KOPT-K1 (cell line): ENCODE results near the gene ZNF462.
"Not testable (repeated sequence)": the region's sequence is repeated elsewhere in the genome, so short reads cannot be mapped to it uniquely, and the experiment has no call there.

Experiments
- H3K27ac ChIP-seq: fragments of 200-600 bp; sonication (generic); 2 replicates; pipeline ENCODE4 v1.5.1; 2016; ENCODE audit warnings: antibody characterized with exemption, mild to moderate bottlenecking, low read depth, low read length; ENCODE audit not compliant: poor library complexity, severe bottlenecking
- H3K36me3 ChIP-seq: fragments of 200-600 bp; sonication (generic); 2 replicates; pipeline ENCODE4 v1.5.1; 2017; ENCODE audit warnings: antibody characterized with exemption, mild to moderate bottlenecking, low read length, moderate library complexity; ENCODE audit not compliant: insufficient read depth
- H3K9me3 ChIP-seq: fragments of 200-600 bp; sonication (generic); 2 replicates; pipeline ENCODE4 v1.5.1; 2017; ENCODE audit warnings: antibody characterized with exemption, low read length, mild to moderate bottlenecking; ENCODE audit not compliant: insufficient read depth, poor library complexity, severe bottlenecking

ZNF462 gene

DNA sequence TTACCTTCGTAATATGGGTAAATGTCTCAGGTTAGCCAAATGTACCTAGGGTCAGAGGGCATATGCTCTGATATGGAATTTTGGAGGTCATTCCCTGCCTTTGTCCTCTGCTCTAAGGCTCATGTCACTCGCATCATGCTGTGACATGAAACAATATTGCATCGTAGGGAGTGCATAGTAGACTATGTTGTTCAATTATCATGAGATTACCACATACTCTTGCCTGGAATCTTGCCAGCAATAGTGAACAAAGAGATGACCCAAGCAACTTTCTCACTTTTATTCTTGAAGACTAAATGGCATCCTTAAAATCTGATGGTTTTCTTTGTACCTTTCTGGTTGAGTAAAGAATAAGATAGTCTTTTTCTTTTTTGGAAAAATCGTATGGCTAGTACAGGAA, 27.6 kb downstream of the ZNF462 start:
- Histone ChIP-seq H3K27ac (no peak overlapping the region), H3K9me3 (no peaks in the 10 kb centered on the region), H3K36me3 (no peaks in the 10 kb centered on the region)

DNA sequence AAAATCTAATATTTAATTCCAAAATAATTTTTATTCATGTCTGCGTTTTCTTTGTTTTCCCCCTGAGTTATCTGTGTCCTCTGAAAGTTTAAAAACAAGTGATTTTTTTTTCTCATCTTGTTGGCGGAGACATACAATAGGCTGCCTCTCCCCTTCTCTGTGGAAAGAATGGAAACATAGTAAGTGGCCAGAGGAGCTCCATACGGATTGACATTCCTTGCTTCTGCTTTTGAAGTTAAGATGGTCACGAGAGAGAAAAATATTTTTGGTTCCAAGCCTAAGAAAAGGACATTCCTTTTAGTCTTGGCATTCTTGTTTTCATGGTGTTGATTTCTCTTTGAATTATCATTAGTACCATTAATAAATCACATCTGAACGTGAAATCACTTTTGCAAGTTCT, 28.3 kb downstream of the ZNF462 start:
- Histone ChIP-seq H3K36me3 (no peaks in the 10 kb centered on the region), H3K27ac (no peak overlapping the region), H3K9me3 (no peaks in the 10 kb centered on the region)

DNA sequence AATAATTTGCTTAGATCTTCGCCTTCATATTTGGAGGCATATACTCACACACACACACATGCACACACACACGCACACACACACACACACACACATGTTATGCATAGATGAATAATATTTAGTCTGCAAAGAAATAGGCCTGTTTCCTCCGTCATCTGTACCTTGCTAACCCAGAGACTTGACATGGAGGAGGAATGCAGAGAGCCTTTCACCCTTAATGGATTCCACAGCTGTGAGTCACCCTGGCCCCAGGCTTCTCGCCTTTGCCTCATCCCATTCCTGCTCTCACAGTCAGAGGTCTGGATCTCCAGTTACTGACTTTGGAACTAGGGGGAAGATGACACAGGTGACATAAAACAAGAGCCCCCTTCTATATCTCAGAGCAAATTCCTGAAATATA, 29.7 kb downstream of the ZNF462 start:
- no peak overlapping the region for H3K27ac ChIP-seq
- H3K36me3 ChIP-seq, result no peaks in the 10 kb centered on the region
- H3K9me3 ChIP-seq, result no peaks in the 10 kb centered on the region

DNA sequence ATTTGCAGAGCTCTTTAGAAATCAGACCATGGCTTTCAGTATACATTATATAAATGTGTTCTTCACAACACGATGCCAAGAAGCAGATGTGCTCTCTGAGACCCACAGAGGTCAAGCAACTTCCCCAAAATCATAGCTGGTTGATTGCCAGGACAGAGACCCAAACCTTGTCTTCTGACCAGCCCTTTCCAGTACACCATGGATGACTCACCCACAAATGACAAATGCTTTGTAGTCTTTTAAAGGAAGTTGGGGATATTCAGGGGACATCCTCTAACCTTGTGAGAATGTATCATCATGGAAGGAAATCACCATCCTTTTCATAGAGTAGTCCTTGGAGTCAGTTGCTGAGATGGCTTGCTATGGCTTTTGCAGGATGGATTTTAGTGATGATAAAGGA, 30.1 kb downstream of the ZNF462 start:
- H3K9me3 ChIP-seq, result no peaks in the 10 kb centered on the region
- no peaks in the 10 kb centered on the region for H3K36me3 ChIP-seq
- no peak overlapping the region for H3K27ac ChIP-seq

DNA sequence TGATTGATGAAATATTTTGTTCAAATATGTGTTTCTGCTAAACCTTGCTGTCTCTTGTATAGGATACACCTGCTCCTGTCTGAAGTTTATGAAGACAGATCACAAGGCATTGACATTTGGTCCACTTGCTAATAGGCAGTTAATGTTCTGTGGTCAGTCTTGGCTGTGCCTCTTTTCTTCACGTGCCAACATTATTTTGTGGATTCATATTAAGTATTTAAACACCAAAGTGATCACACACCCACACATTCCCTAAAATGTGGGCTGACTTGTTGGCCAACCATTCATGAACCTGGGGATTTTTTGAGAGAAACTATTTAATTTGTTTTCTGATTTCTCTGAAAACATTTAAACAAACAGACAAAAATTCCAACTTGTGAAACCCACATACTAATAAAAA, 33.7 kb downstream of the ZNF462 start:
- H3K36me3 ChIP-seq, result no peaks in the 10 kb centered on the region
- no peaks in the 10 kb centered on the region for H3K9me3 ChIP-seq
- no peak overlapping the region for H3K27ac ChIP-seq

DNA sequence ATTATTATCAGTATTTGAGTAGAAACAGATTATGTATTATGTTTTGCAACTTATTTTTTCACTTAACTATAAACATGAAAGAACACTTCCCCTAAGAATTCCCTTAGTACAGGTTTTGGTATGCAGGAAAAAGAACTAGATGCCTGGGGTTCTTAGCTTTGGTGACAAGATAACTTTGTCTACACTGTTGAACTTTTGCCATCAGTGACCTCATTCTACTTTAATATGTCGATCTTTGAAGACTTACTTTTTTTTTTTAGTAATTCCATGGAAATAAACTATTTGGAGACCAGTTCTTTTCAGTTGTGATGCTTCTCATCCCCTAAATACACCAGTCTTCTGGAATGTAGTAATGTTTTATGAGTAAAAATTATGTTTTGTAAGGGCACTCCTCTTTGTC, 34.3 kb downstream of the ZNF462 start:
- H3K27ac ChIP-seq, result no peak overlapping the region
- no peaks in the 10 kb centered on the region for H3K36me3 ChIP-seq
- H3K9me3 ChIP-seq, result no peaks in the 10 kb centered on the region

DNA sequence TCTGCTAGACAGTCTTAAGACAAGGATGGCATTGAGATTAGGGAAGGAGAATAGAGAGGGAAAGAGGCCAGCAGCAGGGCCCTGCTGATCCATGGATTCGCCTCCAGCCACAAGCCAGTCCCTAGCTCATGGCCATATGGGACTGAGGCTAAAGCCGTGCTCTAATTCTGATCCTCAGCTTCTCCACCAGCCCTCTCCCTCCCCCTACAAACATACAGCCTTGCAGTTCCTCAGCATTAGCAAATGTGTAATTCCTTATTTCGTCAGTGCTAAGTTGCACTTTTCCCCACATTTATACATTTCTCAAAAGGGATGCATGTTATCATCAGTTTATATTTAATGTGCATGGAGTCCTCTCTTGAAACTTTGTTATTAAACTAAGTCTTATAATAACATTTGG, 34.8 kb downstream of the ZNF462 start:
- H3K27ac ChIP-seq, result no peak overlapping the region
- no peaks in the 10 kb centered on the region for H3K36me3 ChIP-seq

DNA sequence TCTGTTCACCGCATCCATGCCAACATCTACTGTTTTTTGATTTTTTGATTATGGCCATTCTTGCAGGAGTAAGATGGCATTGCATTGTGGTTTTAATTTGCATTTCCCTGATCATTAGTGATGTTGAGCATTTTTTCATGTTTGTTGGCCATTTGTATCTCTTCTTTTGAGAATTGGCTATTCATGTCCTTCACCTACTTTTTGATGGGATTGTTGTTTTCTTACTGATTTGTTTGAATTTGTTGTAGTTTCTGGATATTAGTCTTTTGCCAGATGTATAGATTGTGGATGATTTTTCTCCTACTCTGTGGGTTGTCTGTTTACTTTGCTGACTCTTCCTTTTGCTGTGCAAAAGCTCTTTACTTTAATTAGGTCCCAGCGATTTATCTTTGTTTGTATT, 37.6 kb downstream of the ZNF462 start:
- H3K9me3 ChIP-seq, H3K27ac ChIP-seq, H3K36me3 ChIP-seq: not testable (repeated sequence)

More for the DNA sequence above, 34.8 kb downstream of the ZNF462 start:
- no peaks in the 10 kb centered on the region for H3K9me3 ChIP-seq

DNA sequence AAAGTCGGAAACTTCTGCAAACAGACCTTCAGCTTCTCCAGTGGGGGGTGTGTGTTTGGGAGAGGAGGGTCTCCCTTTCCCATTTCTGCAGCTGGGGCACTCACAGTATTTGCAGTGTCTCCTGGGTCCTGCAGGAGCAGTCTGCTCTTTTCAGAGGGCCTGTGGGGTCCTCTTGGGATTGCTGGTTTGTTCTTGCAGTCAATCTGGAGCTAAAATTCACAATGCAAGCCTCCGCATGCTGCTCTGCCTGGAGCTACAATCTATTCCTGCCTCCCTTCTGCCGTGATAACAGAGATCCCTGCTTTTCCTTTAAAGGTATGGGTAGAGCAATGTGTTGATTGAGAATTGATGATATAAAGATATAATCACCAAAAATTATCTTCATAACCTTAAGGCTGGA, 43.2 kb downstream of the ZNF462 start:
- H3K27ac ChIP-seq, result no peak overlapping the region
- H3K36me3 ChIP-seq, result no peaks in the 10 kb centered on the region
- no peaks in the 10 kb centered on the region for H3K9me3 ChIP-seq

DNA sequence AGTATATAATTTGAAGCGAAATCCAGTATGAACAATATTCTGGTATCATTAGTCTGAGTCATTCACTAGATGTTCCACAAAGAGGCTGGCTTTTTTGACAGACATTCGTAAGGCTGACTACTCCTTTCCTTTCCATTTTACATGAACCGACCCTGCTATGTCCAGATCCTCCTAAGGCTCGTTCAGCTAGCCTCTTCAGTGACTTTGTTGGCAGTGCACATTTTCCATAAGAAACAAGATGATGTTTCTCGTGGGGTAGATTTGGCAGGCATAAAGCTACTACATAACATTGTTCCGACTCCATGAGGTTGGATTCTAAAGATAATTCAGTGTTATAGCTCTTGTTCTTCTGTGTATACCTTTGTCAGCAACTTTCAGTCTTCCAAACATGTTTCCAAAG, 49.0 kb downstream of the ZNF462 start:
- Histone ChIP-seq H3K27ac (no peak overlapping the region), H3K36me3 (no peaks in the 10 kb centered on the region), H3K9me3 (no peaks in the 10 kb centered on the region)

DNA sequence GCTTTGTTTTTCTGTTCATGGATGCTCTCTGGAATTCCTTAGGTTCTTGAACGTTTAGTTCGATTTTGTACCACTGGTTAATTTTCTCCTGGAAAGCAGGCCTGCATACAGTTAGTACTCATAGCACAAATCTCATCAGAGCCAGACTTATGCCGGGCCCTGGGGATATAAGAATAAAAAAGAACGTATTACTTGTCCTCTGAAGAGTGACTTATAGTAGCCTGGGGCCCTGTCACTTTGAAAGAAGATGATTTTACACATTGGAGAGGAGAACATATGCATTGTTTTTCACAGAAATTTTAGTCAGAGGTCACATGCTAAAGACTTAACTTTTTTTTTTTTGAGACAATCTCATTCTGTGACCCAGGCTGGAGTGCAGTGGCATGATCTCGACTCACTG, 50.3 kb downstream of the ZNF462 start:
- Histone ChIP-seq H3K27ac (no peak overlapping the region), H3K36me3 (no peaks in the 10 kb centered on the region), H3K9me3 (no peaks in the 10 kb centered on the region)

DNA sequence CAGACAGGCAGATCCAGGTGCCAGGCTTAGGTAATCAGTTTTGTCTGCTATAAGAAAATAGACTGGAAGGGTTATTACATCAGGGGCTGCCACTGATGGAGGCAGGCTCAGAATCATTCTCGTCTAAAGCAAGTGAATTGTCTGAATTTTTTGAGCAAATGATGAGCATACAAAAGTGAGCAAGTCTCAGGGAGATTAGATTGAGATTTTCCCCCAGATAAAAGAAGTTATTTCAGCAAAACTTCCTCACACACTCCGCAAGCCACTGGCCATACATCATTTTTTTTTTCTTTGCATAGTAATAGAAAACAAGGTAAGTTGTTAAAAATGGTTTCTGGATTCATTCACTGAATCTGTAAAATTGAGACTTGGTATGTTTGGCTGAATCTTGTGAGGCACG, 52.9 kb downstream of the ZNF462 start:
- H3K36me3 ChIP-seq, result no peaks in the 10 kb centered on the region
- no peaks in the 10 kb centered on the region for H3K9me3 ChIP-seq
- no peak overlapping the region for H3K27ac ChIP-seq

DNA sequence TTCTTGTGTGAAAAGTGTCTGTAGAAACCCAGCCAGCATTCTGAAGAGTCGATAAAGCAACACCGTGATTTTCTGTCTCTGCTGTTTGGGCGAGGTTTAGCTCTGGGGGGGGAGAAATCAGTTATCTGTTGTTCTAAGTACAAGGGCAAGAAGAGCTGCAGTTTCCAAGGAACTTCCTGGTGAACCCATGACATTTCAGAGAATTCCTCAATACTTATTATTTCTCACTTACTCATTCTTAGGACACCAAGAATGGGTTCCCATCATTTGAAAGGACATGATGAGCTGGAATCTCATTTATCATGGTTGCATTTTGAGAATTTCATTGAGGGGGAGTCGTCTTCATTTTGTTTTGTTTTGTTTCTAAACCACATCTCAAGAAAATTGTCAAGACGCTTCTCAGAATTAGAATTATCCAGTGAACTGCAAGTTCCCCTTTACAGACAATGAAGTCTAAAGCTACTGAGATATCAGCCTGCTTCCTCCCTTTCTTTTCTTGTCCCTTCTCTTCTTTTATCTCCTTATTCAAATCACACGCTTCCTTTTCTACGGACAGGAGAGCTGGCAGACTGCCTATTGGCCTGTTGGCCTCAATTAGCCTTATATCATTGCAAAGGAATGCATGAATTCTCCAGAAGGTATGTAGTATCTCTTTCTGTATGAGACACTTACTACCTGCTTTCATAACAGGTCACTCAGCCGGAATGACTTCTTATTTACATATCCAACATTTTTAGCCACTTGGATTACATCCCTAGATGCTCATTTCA, 53.7 kb downstream of the ZNF462 start:
- Histone ChIP-seq H3K36me3 (no peaks in the 10 kb centered on the region), H3K27ac (no peak overlapping the region), H3K9me3 (no peaks in the 10 kb centered on the region)

DNA sequence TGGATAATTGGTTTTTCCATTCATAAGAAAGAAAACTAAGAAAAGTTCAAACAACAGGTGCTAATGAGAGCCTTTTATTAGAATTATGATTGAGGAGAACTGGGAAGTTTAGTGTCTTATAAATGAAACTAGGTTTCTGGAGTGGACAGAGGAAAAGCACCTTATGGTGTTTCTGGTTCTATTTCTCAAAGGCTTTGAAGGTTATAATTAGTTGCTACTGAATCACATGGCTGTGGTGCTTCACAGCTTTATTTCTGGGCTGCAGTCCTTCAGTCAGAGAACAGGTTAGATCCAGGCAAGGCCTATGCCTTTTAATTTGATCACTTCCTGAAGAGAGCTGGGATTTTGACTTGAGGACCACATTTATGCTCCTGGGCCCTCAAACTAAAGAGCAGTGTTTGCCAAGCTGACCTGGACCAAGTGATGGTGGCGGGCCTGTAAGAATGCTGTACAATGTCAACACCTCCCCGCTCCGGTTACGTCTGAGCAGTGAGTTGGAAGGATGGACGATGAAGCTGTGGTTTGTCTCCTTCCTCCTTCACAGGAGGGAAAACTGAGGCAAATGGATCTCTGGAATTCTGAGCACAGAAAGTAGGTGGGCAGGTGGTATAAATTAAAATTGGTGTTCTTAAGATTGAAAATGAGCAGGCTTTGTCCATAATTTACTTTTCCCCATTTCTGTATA, 56.0 kb downstream of the ZNF462 start:
- Histone ChIP-seq H3K27ac (no peak overlapping the region), H3K36me3 (no peaks in the 10 kb centered on the region), H3K9me3 (no peaks in the 10 kb centered on the region)

DNA sequence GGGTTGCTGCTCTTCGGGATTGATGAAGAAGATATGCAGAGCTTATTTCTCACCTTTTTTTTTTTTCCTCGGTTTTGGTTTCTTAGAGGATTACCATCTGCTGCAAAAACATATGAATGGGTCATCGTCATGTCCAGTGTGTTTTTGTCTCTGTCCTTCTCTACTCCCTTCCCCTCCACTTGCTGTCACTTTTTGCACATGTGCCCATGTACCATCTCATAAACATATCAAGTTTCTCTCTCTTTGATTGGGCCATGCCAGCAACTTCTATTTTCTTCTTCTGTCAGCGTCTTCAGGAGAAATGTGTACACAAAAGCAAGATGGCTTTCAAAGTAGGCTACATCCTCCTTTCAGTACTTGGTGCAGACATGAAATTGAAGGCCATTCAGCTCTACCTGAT, 57.1 kb downstream of the ZNF462 start:
- Histone ChIP-seq H3K36me3 (no peaks in the 10 kb centered on the region), H3K27ac (no peak overlapping the region), H3K9me3 (no peaks in the 10 kb centered on the region)

DNA sequence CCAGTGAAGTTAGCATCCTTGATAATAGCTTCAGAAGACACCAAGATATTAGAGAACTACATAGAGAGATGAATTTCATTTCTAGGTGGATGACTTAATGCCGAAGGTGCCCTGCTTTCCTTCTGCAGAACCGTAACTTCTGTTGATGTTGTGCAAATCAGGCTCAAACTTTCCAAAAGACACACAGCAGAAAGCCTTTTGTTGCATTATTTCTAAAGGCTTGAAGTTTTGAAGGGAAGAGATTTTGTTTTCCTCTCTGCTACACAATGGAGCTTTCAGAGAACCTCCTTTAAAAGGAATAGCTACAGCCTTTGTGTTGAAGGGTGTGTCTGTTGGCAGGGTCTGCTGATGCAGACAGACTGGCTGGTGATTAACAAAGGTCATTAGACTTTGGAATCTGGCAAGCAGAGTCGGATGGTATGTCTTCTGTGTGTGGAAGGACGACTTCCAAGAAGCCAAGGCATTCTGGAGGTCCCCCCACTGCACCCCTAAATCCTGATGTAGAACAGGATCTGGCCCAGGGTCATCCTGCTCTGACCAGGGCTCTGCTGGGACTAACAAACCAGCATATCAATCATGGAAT, 57.8 kb downstream of the ZNF462 start:
- Histone ChIP-seq H3K27ac (no peak overlapping the region), H3K36me3 (no peaks in the 10 kb centered on the region), H3K9me3 (no peaks in the 10 kb centered on the region)
